Fibroblast of lung (primary cell): ENCODE results near the gene GAL. TPM values are rescaled to one million over a fixed set of nuclear protein-coding genes. Genes with fewer than 3 reads are reported as not detected.

Source experiments
- DNase-seq, 2 donors: peaks; one replicate each; pipeline versions ENCODE4 v3.0.0 to v3.0.0-alpha.2; 2010; ENCODE audit warnings: low read depth in 2 of 2
- H2AFZ ChIP-seq: 2 replicates; pipeline ENCODE4 v1.5.1; 2012; ENCODE audit warnings: low read length, control low read depth, inconsistent platforms
- H3K27ac ChIP-seq: 2 replicates; pipeline ENCODE4 v1.5.1; 2011; ENCODE audit warnings: low read length, control low read depth; ENCODE audit not compliant: insufficient read depth
- H3K27me3 ChIP-seq: 2 replicates; pipeline ENCODE4 v1.5.1; 2011; ENCODE audit warnings: mild to moderate bottlenecking, low read length; ENCODE audit not compliant: control insufficient read depth, insufficient read depth
- H3K36me3 ChIP-seq: 2 replicates; pipeline ENCODE4 v1.5.1; 2011; ENCODE audit warnings: low read length; ENCODE audit not compliant: control insufficient read depth, insufficient read depth
- H3K4me1 ChIP-seq: 2 replicates; pipeline ENCODE4 v1.5.1; 2011; ENCODE audit warnings: low read length; ENCODE audit not compliant: control insufficient read depth, insufficient read depth; ENCODE audit errors: extremely low read depth
- H3K4me2 ChIP-seq: 2 replicates; pipeline ENCODE4 v1.5.1; 2011; ENCODE audit warnings: low read length, control low read depth; ENCODE audit not compliant: insufficient read depth; ENCODE audit errors: extremely low read depth
- H3K4me3 ChIP-seq, 4 experiments: fragments of 200-600 bp in 1 of 4; sonication (generic) in 1 of 4; replicated peaks in 1 of 4; 2 replicates each; pipeline ENCODE4 v1.5.1; 2011 to 2016; ENCODE audit warnings: low read length in 4 of 4, low read depth in 3 of 4, mild to moderate bottlenecking in 3 of 4, control low read depth in 2 of 4, inconsistent platforms in 1 of 4, mixed read lengths in 1 of 4; ENCODE audit not compliant: insufficient read depth in 1 of 4; ENCODE audit errors: control extremely low read depth in 1 of 4
- H3K79me2 ChIP-seq: 2 replicates; pipeline ENCODE4 v1.5.1; 2012; ENCODE audit warnings: mild to moderate bottlenecking, low read length, inconsistent platforms; ENCODE audit not compliant: control insufficient read depth, insufficient read depth
- H3K9ac ChIP-seq: 2 replicates; pipeline ENCODE4 v1.5.1; 2011; ENCODE audit warnings: mild to moderate bottlenecking, low read length, control low read depth; ENCODE audit not compliant: insufficient read depth
- H3K9me3 ChIP-seq: 2 replicates; pipeline ENCODE4 v1.5.1; 2012; ENCODE audit warnings: low read depth, low read length; ENCODE audit not compliant: control insufficient read depth, insufficient read depth
- H4K20me1 ChIP-seq: 2 replicates; pipeline ENCODE4 v1.5.1; 2011; ENCODE audit warnings: low read length; ENCODE audit not compliant: control insufficient read depth, insufficient read depth; ENCODE audit errors: extremely low read depth
- EZH2 ChIP-seq: IDR thresholded peaks from 2 replicates; pipeline ENCODE4 v1.5.1; 2012; ENCODE audit warnings: low read length, control low read depth, mild to moderate bottlenecking; ENCODE audit errors: missing control alignments
- polyA plus RNA-seq, 2 donors: library from polyadenylated mRNA; depleted of rRNA in 1 of 2; stranded (reverse) in 1 of 2; unstranded in 1 of 2; fragments of >200 nt; gene quantifications; 2 replicates each; pipeline ENCODE4 v1.2.1, GENCODE V29; 2011 to 2012; ENCODE audit warnings: missing spikeins in 1 of 2
- total RNA-seq: library from RNA; depleted of rRNA; stranded (reverse); fragments of >200 nt; gene quantifications from 2 replicates; pipeline ENCODE4 v1.2.1, GENCODE V29; 2014
- TF ChIP-seq, protein P1 (sequence below), 2 donors: IDR thresholded peaks in 1 of 2; conservative IDR thresholded peaks in 1 of 2; 1 replicate in 1 of 2; 2 replicates in 1 of 2; pipeline ENCODE4 v1.5.1; 2011 to 2012; ENCODE audit warnings: low read length in 2 of 2, control low read depth in 1 of 2, inconsistent platforms in 1 of 2, low read depth in 1 of 2, mild to moderate bottlenecking in 1 of 2

Gene GAL
- total and polyA plus RNA-seq, 2 donors (not counting 1 experiment from before 2014, with no cell fraction given) = 1.6 to 5.4 TPM

DNA sequence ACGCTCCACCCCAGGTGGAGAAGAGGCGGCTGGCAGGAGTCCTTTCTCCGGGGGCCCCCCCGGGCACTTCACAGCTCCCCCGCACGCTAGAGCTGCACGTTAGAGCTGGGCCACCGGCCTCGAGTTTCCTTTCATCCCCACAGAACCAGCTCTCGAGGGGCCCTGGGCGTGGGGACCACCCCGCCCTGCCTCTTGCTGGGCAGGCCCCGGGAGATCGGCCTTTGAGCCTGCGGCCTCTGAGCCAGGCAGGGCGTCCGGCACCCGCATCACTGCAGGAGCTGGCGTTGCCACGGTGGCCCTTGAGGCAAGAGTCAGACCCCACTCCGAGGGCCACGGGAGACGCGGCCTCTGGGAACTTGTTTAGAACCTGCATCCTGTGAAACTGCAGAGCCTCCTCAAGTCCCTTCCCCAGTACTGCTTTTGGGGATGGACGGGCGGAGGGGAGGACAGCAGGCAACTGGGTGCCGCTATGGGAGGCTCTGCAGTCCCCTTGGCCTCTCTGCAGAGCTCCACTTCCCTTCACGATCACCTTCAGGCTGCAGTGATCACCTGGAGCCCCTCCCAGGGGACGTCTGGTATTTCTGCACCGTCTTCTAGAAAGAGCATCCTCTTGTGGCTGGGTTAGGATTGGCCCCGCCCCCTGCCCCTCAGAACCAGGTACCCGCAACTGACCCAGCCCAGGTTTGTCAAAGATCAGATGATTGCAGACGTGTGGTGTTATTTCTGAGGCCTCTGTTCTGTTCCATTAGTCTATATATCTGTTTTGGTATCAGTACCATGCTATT is 13.9 kb upstream of the GAL start:
- H3K4me2 ChIP-seq = no peak overlapping the region
- H3K9me3 ChIP-seq = no peaks in the 10 kb centered on the region
- no peak for TF ChIP-seq EZH2
- TF ChIP-seq, protein P1, sequence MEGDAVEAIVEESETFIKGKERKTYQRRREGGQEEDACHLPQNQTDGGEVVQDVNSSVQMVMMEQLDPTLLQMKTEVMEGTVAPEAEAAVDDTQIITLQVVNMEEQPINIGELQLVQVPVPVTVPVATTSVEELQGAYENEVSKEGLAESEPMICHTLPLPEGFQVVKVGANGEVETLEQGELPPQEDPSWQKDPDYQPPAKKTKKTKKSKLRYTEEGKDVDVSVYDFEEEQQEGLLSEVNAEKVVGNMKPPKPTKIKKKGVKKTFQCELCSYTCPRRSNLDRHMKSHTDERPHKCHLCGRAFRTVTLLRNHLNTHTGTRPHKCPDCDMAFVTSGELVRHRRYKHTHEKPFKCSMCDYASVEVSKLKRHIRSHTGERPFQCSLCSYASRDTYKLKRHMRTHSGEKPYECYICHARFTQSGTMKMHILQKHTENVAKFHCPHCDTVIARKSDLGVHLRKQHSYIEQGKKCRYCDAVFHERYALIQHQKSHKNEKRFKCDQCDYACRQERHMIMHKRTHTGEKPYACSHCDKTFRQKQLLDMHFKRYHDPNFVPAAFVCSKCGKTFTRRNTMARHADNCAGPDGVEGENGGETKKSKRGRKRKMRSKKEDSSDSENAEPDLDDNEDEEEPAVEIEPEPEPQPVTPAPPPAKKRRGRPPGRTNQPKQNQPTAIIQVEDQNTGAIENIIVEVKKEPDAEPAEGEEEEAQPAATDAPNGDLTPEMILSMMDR (conservative IDR thresholded peaks at IDR 0.05 in 1 of 2, IDR thresholded peaks at IDR 0.05 in 1 of 2; ENCODE audit: low read depth in 1 of 2, low read length in 2 of 2) = no peak
- H3K79me2 ChIP-seq = no peaks in the 10 kb centered on the region
- H4K20me1 ChIP-seq = no peaks in the 10 kb centered on the region
- no peak overlapping the region for H3K4me3 ChIP-seq
- H3K36me3 ChIP-seq = no peaks in the 10 kb centered on the region
- H3K27me3 ChIP-seq = peaks cover 4% of the 10 kb centered on the region
- DNase-seq = no peak
- H3K9ac ChIP-seq = no peak overlapping the region
- H3K4me1 ChIP-seq = no peaks in the 10 kb centered on the region
- no peak overlapping the region for H3K27ac ChIP-seq
- H2AFZ ChIP-seq = no peak overlapping the region

DNA sequence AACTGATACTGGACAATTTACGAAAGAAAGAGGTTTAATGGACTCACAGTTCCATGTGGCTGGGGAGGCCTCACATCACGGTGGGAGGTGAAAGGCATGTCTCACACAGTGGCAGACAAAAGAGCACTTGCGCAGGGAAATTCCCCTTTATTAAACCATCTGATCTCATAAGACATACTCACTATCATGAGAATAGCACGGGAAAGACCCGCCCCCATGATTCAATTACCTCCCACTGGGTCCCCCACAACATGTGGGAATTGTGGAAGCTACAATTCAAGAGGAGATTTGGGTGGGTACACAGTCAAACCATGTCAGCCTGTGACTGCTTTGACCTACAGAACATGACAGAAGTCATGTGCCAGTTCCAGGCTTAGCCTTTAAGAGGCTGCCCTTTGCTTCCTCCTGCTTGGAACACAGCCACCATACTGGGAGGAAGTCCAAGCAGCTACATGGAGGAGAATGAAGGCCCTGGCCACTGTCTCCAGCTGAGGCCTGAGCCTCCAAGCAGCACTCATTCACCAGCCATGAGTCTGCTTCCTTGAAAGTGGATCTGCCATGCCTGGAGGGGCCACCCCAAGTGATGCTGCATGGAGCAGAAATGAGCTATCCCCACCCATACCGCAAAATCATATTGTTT is 10.9 kb upstream of the GAL start:
- Histone ChIP-seq H3K27me3 (peaks cover 4% of the 10 kb centered on the region), H3K4me3 (no peak overlapping the region), H3K36me3 (no peaks in the 10 kb centered on the region), H3K27ac (no peak overlapping the region), H4K20me1 (no peaks in the 10 kb centered on the region), H2AFZ (no peak overlapping the region), H3K9me3 (no peaks in the 10 kb centered on the region), H3K9ac (no peak overlapping the region), H3K79me2 (no peaks in the 10 kb centered on the region), H3K4me1 (peaks cover 3% of the 10 kb centered on the region), H3K4me2 (no peak overlapping the region)
- DNase-seq = peak in 1 of 2 donors; percentile 16
- TF ChIP-seq EZH2 = no peak
- TF ChIP-seq, protein P1 (conservative IDR thresholded peaks at IDR 0.05 in 1 of 2, IDR thresholded peaks at IDR 0.05 in 1 of 2; ENCODE audit: low read depth in 1 of 2, low read length in 2 of 2) = no peak

DNA sequence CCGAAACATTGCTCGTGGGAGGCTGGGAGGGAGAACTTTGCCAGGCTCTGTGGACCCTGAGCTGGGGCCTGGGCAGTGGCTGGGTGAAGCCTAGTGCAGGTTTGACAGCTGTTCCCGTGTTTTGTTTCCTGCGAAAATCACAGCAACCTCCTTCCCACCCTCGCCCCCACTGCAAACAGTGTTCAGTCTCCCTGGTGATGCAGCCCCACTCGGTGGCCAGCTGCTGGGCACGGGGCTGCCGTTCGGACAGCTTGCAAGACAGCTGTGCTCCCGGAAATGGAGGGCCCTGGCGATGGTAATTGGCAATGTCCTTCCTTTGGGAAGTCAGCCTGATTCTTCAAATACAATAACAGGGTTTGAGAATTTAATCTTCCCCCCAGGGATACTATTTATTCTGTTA is 10.4 kb upstream of the GAL start:
- H3K36me3 ChIP-seq = no peaks in the 10 kb centered on the region
- no peaks in the 10 kb centered on the region for H3K79me2 ChIP-seq
- no peaks in the 10 kb centered on the region for H3K9me3 ChIP-seq
- no peak overlapping the region for H3K27ac ChIP-seq
- no peaks in the 10 kb centered on the region for H4K20me1 ChIP-seq
- no peak overlapping the region for H3K4me3 ChIP-seq
- DNase-seq = no peak
- H3K27me3 ChIP-seq = peaks cover 4% of the 10 kb centered on the region
- no peak overlapping the region for H3K9ac ChIP-seq
- no peak for TF ChIP-seq EZH2
- TF ChIP-seq, protein P1 (conservative IDR thresholded peaks at IDR 0.05 in 1 of 2, IDR thresholded peaks at IDR 0.05 in 1 of 2; ENCODE audit: low read depth in 1 of 2, low read length in 2 of 2) = no peak
- no peak overlapping the region for H3K4me2 ChIP-seq
- peaks cover 3% of the 10 kb centered on the region for H3K4me1 ChIP-seq
- no peak overlapping the region for H2AFZ ChIP-seq
